Colonic mucosa (tissue), 4 donors: ENCODE results near the gene SLITRK4. TPM values are rescaled to one million over a fixed set of nuclear protein-coding genes. Genes with fewer than 3 reads are reported as not detected.

Source experiments
- DNase-seq: peaks from one replicate; pipeline ENCODE4 v3.0.0-alpha.2; 2020
- H3K27ac ChIP-seq: fragments of 200-600 bp; one replicate; pipeline ENCODE4 v1.8.0; 2021
- H3K27me3 ChIP-seq: fragments of 200-600 bp; one replicate; pipeline ENCODE4 v1.8.0; 2021
- H3K36me3 ChIP-seq: fragments of 200-600 bp; one replicate; pipeline ENCODE4 v1.8.0; 2021
- H3K4me1 ChIP-seq: fragments of 200-600 bp; one replicate; pipeline ENCODE4 v1.8.0; 2021; ENCODE audit warnings: mild to moderate bottlenecking
- H3K4me3 ChIP-seq: fragments of 200-600 bp; one replicate; pipeline ENCODE4 v1.8.0; 2021
- H3K9ac ChIP-seq, 2 donors: one replicate each; pipeline ENCODE4 v1.7.0; 2013; ENCODE audit warnings: control low read depth in 2 of 2, low read depth in 2 of 2, low read length in 2 of 2
- H3K9me3 ChIP-seq: fragments of 200-600 bp; one replicate; pipeline ENCODE4 v1.8.0; 2021
- intact Hi-C: fragments of 100-400 bp; cut with DNase I; formaldehyde crosslinking; loops from one replicate; pipeline ENCODE4 v1.14.1; 2022
- total RNA-seq, 2 donors: library from RNA; stranded (reverse); fragmentation: NEBNext Ultra II Directional in 1 of 2; extraction: Animal tissue kit (Norgen Biotek cat#: 25700) in 1 of 2; gene quantifications; one replicate each; pipeline ENCODE4 v1.2.1, GENCODE V29; 2021
- TF ChIP-seq, protein P1 (sequence below): fragments of 200-600 bp; IDR thresholded peaks from one replicate; pipeline ENCODE4 v1.8.0; 2022; ENCODE audit warnings: antibody characterized with exemption, mild to moderate bottlenecking
- donor health status: healthy.
- donor health status: DM: no; HTN: no; CAD: no.
- donor health status: DM: no; HTN: no; CAD: no.

SLITRK4 gene, protein sequence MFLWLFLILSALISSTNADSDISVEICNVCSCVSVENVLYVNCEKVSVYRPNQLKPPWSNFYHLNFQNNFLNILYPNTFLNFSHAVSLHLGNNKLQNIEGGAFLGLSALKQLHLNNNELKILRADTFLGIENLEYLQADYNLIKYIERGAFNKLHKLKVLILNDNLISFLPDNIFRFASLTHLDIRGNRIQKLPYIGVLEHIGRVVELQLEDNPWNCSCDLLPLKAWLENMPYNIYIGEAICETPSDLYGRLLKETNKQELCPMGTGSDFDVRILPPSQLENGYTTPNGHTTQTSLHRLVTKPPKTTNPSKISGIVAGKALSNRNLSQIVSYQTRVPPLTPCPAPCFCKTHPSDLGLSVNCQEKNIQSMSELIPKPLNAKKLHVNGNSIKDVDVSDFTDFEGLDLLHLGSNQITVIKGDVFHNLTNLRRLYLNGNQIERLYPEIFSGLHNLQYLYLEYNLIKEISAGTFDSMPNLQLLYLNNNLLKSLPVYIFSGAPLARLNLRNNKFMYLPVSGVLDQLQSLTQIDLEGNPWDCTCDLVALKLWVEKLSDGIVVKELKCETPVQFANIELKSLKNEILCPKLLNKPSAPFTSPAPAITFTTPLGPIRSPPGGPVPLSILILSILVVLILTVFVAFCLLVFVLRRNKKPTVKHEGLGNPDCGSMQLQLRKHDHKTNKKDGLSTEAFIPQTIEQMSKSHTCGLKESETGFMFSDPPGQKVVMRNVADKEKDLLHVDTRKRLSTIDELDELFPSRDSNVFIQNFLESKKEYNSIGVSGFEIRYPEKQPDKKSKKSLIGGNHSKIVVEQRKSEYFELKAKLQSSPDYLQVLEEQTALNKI
- total RNA-seq = under 1 TPM; 0.07 to 0.32 TPM

DNA sequence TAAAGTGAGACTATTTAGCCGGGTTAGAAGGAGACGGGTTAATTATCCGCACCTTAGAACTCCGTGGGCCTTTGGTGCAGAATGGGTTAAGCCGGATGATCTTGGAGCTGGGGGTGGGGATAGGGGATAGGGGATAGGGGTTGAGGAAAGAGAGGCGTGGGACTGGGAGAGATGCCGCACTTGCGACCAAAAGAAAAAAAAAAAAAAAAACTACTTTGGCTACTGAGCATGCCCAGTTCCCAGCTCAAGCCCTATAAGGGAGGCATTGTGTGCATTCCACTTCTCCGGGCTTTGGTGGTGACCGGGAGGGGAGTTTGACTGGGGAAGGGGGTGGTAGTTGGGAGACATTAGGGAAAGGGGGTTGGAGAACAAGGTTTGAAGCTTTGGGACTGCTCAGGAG lies at the start of gene SLITRK4:
TSS of gene SLITRK4 (minus strand) at position 187 of the 400 bp plus-strand sequence. CDS start 4,993 bp downstream, outside the sequence.
- TF ChIP-seq, protein P1, sequence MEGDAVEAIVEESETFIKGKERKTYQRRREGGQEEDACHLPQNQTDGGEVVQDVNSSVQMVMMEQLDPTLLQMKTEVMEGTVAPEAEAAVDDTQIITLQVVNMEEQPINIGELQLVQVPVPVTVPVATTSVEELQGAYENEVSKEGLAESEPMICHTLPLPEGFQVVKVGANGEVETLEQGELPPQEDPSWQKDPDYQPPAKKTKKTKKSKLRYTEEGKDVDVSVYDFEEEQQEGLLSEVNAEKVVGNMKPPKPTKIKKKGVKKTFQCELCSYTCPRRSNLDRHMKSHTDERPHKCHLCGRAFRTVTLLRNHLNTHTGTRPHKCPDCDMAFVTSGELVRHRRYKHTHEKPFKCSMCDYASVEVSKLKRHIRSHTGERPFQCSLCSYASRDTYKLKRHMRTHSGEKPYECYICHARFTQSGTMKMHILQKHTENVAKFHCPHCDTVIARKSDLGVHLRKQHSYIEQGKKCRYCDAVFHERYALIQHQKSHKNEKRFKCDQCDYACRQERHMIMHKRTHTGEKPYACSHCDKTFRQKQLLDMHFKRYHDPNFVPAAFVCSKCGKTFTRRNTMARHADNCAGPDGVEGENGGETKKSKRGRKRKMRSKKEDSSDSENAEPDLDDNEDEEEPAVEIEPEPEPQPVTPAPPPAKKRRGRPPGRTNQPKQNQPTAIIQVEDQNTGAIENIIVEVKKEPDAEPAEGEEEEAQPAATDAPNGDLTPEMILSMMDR = no peak
- no peak for DNase-seq
- H3K9me3 ChIP-seq = no peaks in the 10 kb centered on the region
- no peak within 1 kb of the TSS for H3K27ac ChIP-seq
- H3K9ac ChIP-seq = no peak within 1 kb of the TSS
- peaks cover 14% of the 10 kb centered on the region for H3K27me3 ChIP-seq
- no peaks in the 10 kb centered on the region for H3K36me3 ChIP-seq
- intact Hi-C loops = no loop called here
- H3K4me1 ChIP-seq = no peaks in the 10 kb centered on the region
- peak within 1 kb of the TSS; percentile 28 for H3K4me3 ChIP-seq

DNA sequence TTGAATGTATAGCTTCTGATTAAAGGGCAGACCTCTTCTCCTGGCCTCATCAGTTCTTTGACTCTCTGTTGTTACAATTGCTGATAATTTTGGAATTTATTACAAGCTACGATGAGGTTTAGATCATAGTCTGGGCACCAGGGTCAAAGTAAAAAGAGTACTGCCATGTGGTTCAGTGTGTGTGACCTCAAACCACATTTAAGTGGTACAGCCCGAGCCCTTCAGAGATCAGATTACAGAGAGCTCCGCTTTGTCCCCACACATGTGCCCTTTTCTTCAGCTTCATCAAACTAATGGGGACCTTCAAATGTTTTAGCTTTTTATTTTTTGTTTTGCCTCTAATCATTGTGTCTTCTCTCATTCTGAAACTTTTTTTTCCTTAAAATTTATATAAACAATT lies 47.6 kb upstream of the SLITRK4 start:
- no peak for DNase-seq
- H3K27me3 ChIP-seq = no peaks in the 10 kb centered on the region
- no peak overlapping the region for H3K27ac ChIP-seq
- intact Hi-C loops = no loop called here
- no peaks in the 10 kb centered on the region for H3K36me3 ChIP-seq
- TF ChIP-seq, protein P1 = no peak
- no peak overlapping the region for H3K4me3 ChIP-seq
- H3K9ac ChIP-seq = no peak overlapping the region
- H3K9me3 ChIP-seq = no peaks in the 10 kb centered on the region
- H3K4me1 ChIP-seq = no peaks in the 10 kb centered on the region

DNA sequence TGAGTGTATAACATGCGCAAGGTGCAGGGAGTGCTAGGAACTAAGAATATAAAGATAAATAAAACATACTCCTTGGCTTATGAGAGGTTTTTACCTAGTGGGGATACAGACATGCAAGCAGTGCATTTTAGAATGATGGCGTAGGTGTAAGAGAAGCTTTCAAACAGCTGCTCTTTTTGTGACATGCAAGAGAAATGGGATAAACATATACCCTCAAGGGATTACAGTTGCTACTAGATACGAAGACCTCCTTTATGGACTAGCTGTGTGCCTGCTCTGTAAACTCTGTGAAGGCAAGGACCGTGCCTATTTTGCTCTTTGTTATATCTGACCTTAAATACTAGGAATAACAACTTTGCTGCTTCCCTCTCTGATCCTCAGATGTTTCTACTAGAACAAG lies 39.0 kb upstream of the SLITRK4 start:
- Histone ChIP-seq H3K36me3 (no peaks in the 10 kb centered on the region), H3K27ac (no peak overlapping the region), H3K27me3 (no peaks in the 10 kb centered on the region), H3K4me1 (no peaks in the 10 kb centered on the region), H3K9me3 (no peaks in the 10 kb centered on the region), H3K4me3 (no peak overlapping the region), H3K9ac (no peak overlapping the region)
- no peak for DNase-seq
- TF ChIP-seq, protein P1 = no peak
- intact Hi-C loops = no loop called here

DNA sequence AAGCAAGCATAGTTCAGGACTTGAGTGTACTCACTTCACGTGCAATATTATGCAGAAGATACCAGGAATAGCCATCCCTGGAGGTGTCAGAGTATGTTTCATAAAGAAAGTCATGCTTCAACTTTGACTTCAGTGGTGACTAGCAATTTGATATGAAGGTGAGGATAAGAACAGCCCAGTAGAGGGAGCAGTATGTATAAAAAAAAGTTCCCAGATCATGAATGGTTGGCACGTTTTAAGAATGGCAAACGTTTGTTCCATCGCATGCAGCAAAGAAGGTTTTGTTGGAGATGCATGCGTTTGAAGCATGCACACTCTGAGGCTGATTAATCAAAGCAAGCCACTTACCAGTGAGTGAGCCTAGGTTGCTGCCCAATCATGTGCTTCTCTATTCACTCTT lies 33.5 kb upstream of the SLITRK4 start:
- TF ChIP-seq, protein P1 = no peak
- Histone ChIP-seq H3K27ac (no peak overlapping the region), H3K4me1 (no peaks in the 10 kb centered on the region), H3K36me3 (no peaks in the 10 kb centered on the region), H3K9me3 (no peaks in the 10 kb centered on the region), H3K27me3 (no peaks in the 10 kb centered on the region), H3K9ac (no peak overlapping the region), H3K4me3 (no peak overlapping the region)
- DNase-seq = no peak
- intact Hi-C loops = loop anchor here (10.0 kb wide), 1 partner anchor 1525 kb away; no protein-coding TSS in a partner anchor

DNA sequence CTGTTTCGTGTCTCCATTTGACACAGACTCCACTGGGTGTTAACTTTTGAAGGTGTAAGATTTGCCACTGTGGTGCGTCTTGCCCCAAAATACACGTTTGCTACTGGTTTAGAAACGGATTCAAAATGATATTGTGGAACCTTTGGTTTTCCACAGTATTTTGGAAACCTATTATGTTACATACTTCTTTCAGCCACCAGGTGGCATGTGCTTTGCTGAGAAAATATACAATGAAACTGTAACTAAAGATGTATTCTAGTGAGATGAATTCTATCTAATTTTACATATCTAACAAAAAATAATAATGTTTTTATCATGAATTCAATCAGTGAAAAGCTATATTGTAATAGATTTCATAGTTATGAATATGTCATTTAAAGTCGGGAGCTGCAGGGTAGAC lies 28.4 kb upstream of the SLITRK4 start:
- H3K4me1 ChIP-seq = no peaks in the 10 kb centered on the region
- TF ChIP-seq, protein P1 = peak; percentile 44
- H3K4me3 ChIP-seq = no peak overlapping the region
- H3K36me3 ChIP-seq = no peaks in the 10 kb centered on the region
- H3K27ac ChIP-seq = no peak overlapping the region
- H3K27me3 ChIP-seq = no peaks in the 10 kb centered on the region
- H3K9ac ChIP-seq = no peak overlapping the region
- no peaks in the 10 kb centered on the region for H3K9me3 ChIP-seq
- intact Hi-C loops = loop anchor here (10.0 kb wide), 1 partner anchor 1530 kb away; no protein-coding TSS in a partner anchor
- DNase-seq = no peak
